Stimulated activated memory B cell treated with anti-CD40 and anti-IgM and Interleukin-4, amounts not matched to agents 10 μg/mL and 1 μg/mL and 100 μg/mL, for 72 hours (primary cell): ENCODE measurements around the gene INPP5E.

Experiments
- ATAC-seq: fragments of 150-1000 bp; cut with Tn5 transposase; 2 replicates; pipeline ENCODE4 v1.10.0; 2021
- H3K27ac Mint-ChIP-seq: one replicate; pipeline ENCODE4 v1.8.0; 2022; ENCODE audit warnings: mild to moderate bottlenecking, mixed read lengths
- H3K27me3 Mint-ChIP-seq: one replicate; pipeline ENCODE4 v1.8.0; 2022; ENCODE audit warnings: mixed read lengths
- H3K36me3 Mint-ChIP-seq: one replicate; pipeline ENCODE4 v1.8.0; 2022; ENCODE audit warnings: mixed read lengths
- H3K4me1 Mint-ChIP-seq: one replicate; pipeline ENCODE4 v1.8.0; 2022; ENCODE audit warnings: mixed read lengths
- H3K4me3 Mint-ChIP-seq: one replicate; pipeline ENCODE4 v1.8.0; 2022; ENCODE audit warnings: mild to moderate bottlenecking, moderate library complexity, mixed read lengths
- H3K9me3 Mint-ChIP-seq: one replicate; pipeline ENCODE4 v1.8.0; 2022; ENCODE audit warnings: mixed read lengths

The INPP5E gene

DNA sequence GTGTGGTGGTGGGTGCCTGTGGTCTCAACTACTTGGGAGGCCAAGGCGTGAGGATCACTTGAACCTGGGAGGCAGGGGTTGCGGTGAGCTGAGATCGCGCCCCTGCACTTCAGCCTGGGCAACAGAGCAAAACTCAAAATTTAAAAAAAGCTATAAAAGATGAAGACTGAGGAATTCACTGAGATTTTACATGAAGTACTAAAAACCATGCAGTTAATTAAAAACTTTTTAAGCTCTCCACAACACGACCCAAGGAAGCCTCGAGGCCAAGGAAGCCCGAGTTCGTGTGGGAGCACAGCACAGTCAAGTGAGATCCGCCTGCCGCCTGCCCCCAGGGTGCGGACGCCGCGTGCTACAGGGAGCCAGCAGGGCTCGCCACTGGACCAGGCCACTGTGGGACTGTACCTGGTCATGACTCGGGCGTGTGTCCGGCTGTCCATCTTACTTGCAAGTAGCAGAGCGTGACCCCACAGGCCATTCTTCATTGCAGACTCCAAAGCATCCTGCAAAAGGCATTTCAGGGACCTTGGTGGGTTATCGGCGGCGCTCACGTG is 21.2 kb upstream of the INPP5E start:
- Mint-ChIP-seq H3K4me1 (no peaks in the 10 kb centered on the region), H3K27ac (no peak overlapping the region), H3K9me3 (no peaks in the 10 kb centered on the region), H3K36me3 (peaks cover 75% of the 10 kb centered on the region), H3K27me3 (no peaks in the 10 kb centered on the region), H3K4me3 (no peak overlapping the region)
- no peak for ATAC-seq

DNA sequence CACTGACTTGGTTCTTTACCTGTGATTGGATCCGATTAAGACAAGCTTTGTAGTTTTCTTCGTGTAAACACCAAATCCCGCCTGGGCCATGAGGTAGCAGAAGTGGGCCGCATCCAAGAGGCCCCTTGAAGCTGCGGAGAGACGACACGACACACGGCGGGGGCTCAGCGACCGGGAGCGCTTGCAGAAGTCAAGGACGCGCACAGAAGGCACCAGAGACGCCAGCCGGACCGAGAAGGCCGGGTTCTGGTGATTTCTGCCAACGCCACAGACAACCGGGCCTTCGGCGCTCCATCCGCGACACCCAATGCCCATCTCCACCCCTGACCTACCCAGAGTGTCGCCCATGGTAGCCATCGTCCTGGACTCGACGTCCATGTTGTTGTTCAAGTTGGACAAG is 19.8 kb upstream of the INPP5E start:
- peaks cover 73% of the 10 kb centered on the region for H3K36me3 Mint-ChIP-seq
- H3K4me3 Mint-ChIP-seq, result no peak overlapping the region
- H3K4me1 Mint-ChIP-seq, result no peaks in the 10 kb centered on the region

DNA sequence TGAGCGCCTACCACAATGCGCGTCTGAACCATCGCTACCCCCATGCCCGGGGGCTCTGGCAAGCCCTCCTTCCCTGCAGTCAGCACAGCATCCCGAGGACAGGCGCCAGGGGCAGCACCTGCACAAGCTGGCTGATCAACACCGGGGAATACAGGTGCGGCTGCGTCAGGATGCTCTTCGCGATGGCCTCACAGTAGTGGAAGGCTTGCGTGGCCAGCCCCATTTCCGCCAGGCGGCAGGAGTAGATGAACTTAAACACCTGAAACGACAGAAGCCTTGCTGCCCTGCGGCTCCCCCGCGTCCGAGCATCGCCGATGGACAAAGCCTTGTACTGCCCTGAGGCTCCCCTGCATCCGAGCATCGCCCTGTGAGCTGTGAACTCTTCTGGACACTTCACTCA is 17.7 kb upstream of the INPP5E start:
- H3K27ac Mint-ChIP-seq, result no peak overlapping the region
- ATAC-seq, result no peak
- H3K4me3 Mint-ChIP-seq, result no peak overlapping the region
- no peaks in the 10 kb centered on the region for H3K4me1 Mint-ChIP-seq
- peaks cover 70% of the 10 kb centered on the region for H3K36me3 Mint-ChIP-seq
- H3K9me3 Mint-ChIP-seq, result no peaks in the 10 kb centered on the region
- no peaks in the 10 kb centered on the region for H3K27me3 Mint-ChIP-seq

More for the DNA sequence above, 19.8 kb upstream of the INPP5E start:
- Mint-ChIP-seq H3K9me3 (no peaks in the 10 kb centered on the region), H3K27me3 (no peaks in the 10 kb centered on the region), H3K27ac (no peak overlapping the region)
- no peak for ATAC-seq

DNA sequence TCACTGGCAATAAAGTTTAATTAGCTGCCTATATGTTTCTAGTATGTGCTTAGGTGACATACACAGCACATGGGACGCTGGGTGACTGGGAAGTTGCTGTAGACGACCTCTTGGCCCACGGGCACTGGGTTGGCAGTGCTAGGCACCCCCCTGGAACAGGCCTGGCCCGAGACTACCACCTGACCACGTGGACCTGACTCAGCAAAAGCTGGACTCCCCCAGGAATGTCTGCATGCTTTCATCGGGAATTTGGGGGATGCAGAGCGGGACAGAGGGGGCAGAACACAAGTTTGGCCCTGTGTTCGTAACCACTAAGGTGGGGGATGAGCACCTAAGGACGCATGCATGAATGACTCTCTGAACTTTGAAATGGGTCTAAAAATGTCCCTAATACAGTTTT is 16.6 kb upstream of the INPP5E start:
- Mint-ChIP-seq H3K4me1 (no peaks in the 10 kb centered on the region), H3K27me3 (no peaks in the 10 kb centered on the region), H3K27ac (no peak overlapping the region), H3K9me3 (no peaks in the 10 kb centered on the region), H3K4me3 (no peak overlapping the region), H3K36me3 (peaks cover 70% of the 10 kb centered on the region)
- ATAC-seq, result no peak

DNA sequence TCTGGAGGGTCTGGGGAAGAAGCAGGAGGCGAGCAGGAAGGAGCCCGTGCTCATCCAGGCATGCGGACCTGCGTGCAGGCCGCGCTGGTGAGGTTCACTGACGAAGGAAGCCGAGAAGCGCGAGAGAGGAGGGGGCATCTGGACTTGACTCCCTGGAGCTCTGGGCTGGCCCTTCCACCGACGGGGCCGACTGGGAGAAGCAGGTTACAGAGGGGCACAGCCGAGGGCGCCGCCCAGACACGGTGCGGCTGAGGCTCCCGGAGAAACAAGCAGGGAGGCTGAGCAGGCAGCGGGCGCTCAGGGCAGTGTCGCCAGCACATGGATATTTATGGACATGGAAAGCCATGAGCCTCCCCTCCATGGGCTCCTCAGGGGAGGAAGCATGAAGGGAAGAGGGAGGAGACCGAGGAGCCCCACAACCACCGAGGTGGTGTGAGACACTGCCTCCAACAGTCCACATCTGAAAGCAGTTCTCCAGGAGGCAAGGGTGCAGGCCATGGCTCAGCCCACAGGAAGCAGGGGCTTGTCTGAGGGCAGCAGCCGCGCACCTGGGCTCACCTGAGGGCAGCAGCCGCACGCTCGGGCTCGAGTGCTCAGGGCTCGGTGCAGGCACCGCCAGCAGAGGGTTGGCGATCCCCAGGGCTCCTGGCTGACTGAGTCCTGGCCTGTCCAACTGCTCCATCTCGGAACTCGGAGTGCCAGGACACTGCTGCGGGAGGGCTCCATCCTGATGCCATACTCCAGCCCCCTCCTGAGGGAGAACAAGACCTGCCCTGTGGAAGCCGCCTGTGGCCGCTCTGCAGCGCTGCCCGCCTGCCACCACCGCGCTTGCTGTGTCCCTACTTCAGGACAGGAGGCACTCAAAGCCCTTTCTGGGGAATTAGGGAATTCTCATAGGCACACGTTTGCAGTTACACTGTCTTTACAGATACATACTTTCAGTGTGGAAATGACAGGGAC is 15.7 kb upstream of the INPP5E start:
- ATAC-seq, result no peak
- Mint-ChIP-seq H3K4me3 (no peak overlapping the region), H3K27ac (no peak overlapping the region), H3K4me1 (no peaks in the 10 kb centered on the region), H3K9me3 (no peaks in the 10 kb centered on the region), H3K36me3 (peaks cover 75% of the 10 kb centered on the region), H3K27me3 (no peaks in the 10 kb centered on the region)

DNA sequence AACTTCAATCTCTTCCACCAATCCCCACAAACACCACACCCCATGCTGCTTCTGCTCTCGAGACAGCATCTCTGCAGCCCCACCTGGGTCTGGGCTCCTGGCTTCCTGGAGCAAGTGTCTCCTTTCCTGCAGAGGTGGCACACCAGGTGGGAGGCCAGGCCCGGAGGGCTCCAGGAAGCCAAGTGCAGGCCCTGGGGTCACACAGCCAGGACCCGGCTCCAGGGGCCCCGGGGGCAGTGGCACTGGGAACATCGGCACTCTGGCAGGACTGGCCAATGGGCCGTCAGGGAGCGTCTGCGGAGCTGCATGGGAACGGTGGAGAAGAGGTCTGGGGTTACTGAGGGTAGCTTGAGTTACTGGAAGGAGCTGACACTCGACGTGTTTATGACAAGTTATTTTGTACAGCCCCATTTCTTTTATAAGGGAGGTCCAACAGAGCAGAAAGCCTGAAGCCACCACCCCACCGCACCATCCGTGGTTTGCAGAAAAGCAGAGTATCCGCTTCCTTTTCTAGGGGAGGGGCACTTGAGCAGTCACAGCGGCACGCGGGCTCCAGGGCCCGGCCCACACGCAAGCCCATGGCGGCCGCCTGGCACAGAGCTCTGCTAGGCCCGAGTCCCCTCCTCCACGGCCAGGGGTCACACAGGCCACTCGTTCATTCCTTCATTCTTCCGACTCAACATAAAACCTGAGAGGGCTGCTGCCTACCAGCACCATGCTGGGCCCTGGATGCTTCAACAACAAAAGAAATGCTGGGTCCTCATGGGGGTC is 14.6 kb upstream of the INPP5E start:
- ATAC-seq, result no peak
- no peaks in the 10 kb centered on the region for H3K27me3 Mint-ChIP-seq
- H3K4me1 Mint-ChIP-seq, result no peaks in the 10 kb centered on the region
- H3K4me3 Mint-ChIP-seq, result no peak overlapping the region
- H3K36me3 Mint-ChIP-seq, result peaks cover 73% of the 10 kb centered on the region
- no peak overlapping the region for H3K27ac Mint-ChIP-seq
- H3K9me3 Mint-ChIP-seq, result no peaks in the 10 kb centered on the region

DNA sequence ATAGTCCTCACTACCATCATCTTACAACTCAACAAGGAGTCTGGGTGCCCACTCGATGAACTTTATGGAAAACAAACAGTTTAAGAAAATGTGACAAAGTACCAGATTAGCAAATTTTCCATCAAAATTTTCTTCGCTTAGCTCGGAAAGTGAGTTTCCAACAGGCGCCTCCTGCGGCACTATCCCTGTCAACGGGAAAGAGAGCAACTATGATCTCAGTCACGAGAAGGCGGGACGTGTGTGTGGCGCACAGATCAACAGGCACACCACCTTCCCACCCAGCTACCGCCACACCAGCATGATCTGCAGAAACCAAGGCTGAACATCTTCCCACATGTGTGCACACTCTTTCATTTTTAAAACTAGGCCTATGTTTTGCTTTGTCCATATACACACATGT is 13.7 kb upstream of the INPP5E start:
- H3K9me3 Mint-ChIP-seq, result no peaks in the 10 kb centered on the region
- peaks cover 69% of the 10 kb centered on the region for H3K36me3 Mint-ChIP-seq
- ATAC-seq, result no peak
- H3K4me3 Mint-ChIP-seq, result no peak overlapping the region
- H3K27me3 Mint-ChIP-seq, result no peaks in the 10 kb centered on the region
- no peaks in the 10 kb centered on the region for H3K4me1 Mint-ChIP-seq
- no peak overlapping the region for H3K27ac Mint-ChIP-seq

DNA sequence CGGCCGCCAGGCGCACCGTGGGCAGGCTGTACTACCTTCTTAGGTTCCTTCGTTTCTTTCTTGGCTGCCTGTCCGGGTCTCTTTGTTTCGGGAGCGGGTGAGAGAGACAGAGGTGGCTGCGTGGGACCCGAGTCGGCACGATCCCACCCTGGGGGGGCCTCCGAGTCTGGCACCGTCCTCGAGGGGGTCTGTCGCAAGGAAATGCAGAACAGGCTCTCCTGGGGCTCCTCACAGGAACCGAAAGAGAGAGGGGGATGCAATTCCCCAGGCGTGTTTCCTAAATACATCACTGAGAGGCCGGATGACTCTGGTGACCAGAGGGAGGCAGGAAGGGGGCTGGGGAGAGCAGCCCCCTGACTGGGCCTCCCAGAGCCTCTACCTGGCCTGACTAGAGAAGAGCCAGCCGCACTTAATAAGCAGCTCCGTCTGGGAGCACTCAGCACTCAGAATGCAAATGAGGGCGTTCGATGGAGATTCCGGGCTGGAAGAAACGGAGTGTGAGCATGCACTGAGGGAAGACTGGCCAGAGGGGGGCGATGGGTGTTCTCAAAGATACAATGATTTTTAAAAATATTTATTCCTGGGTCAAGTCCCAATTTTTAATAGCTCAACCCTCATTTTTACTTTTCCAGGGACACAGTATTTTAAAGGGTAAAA is 11.7 kb upstream of the INPP5E start:
- Mint-ChIP-seq H3K36me3 (peaks cover 79% of the 10 kb centered on the region), H3K4me3 (no peak overlapping the region), H3K27ac (no peak overlapping the region), H3K9me3 (no peaks in the 10 kb centered on the region), H3K27me3 (no peaks in the 10 kb centered on the region), H3K4me1 (peaks cover 6% of the 10 kb centered on the region)
- ATAC-seq, result no peak

DNA sequence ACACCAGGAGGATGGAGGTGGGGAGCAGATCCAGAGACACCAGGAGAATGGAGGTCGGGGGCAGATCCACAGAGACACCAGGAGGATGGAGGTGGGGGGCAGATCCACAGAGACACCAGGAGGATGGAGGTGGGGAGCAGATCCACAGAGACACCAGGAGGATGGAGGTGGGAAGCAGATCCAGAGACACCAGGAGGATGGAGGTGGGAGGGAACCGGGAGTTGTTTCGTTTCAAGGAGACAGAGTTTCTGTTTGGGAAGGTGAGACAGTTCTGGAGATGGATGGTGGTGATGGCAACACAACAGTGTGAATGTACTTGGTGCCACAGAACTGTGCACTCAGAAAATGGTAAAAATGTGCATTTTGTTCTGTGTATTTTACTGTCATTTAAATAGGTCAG is 9.0 kb upstream of the INPP5E start:
- no peak overlapping the region for H3K27ac Mint-ChIP-seq
- ATAC-seq, result no peak
- H3K4me3 Mint-ChIP-seq, result no peak overlapping the region
- peaks cover 6% of the 10 kb centered on the region for H3K4me1 Mint-ChIP-seq
- no peaks in the 10 kb centered on the region for H3K9me3 Mint-ChIP-seq
- H3K36me3 Mint-ChIP-seq, result peaks cover 75% of the 10 kb centered on the region
- H3K27me3 Mint-ChIP-seq, result no peaks in the 10 kb centered on the region

DNA sequence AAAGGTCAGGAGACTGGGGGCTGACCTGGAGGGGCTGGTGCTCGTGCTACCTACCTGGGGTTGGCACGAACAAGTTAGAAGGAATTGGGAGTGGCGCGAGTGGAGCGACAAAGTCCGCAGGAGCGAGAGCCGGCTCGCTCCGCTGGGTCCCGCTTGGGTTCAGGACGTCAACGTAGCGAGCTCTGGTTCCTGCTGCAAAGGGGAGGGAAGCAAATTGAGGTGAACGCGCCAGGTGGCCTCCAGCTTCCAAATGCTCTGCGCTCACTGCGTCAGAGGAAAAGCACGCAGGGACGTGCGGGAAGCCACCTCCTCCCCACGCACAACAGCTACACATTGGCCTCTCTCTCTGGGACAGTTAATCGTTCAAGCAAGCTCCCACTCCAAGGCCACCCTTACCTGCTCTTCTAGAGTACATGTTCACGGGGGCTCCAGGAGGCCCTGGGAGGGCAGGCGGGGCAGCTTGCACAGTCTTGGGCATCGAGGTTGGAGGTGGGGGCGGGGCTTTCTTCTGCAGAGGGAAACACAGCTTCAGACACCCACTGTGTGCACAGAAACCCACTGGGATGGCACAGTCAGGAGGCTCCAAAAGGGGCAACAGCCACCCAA is 7.6 kb upstream of the INPP5E start:
- no peak overlapping the region for H3K4me3 Mint-ChIP-seq
- peaks cover 6% of the 10 kb centered on the region for H3K4me1 Mint-ChIP-seq
- no peaks in the 10 kb centered on the region for H3K9me3 Mint-ChIP-seq
- peaks cover 81% of the 10 kb centered on the region for H3K36me3 Mint-ChIP-seq
- no peak for ATAC-seq
- no peaks in the 10 kb centered on the region for H3K27me3 Mint-ChIP-seq
- H3K27ac Mint-ChIP-seq, result no peak overlapping the region

DNA sequence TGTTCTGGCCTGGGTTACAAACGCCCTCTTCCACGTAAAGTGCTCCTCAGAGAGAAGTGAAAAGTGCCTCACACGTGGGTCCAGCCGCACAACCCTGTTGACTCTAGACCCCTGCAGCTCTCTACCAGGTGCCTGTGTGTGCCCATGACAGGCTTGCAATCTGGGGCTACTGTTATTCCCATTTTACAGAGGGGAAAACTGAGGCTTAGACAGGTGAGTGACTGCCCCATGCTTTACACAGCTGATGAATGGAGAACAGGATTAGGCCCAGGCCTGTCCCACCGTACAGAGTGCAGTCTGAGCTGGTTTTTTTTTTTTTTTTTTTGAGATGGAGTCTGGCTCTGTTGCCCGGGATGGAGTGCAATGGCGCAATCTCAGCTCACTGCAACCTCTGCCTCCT is 6.2 kb upstream of the INPP5E start:
- Mint-ChIP-seq H3K9me3 (no peaks in the 10 kb centered on the region), H3K36me3 (peaks cover 80% of the 10 kb centered on the region), H3K27me3 (no peaks in the 10 kb centered on the region), H3K4me1 (peaks cover 6% of the 10 kb centered on the region), H3K4me3 (no peak overlapping the region), H3K27ac (no peak overlapping the region)
- ATAC-seq, result no peak

DNA sequence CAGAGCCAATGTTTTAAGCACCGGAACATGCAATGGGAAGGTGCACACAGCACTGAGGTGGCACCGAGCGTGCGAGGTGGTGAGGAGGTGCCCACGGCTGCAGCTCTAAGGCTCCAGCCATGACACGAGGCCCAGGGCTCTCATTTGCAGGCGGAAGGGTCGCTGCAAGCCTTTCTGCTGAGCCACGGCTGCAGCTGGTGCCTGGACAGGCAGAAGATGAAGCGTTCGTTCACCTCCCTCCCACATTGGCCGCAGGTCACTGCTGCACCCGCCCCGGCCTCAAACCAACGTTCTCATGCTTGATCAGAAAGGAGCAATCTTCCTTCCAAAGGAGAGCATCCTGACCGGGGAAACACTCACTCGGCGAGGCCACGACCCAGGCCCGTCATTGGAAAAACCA is 4.5 kb upstream of the INPP5E start:
- Mint-ChIP-seq H3K36me3 (peaks cover 70% of the 10 kb centered on the region), H3K27me3 (no peaks in the 10 kb centered on the region), H3K9me3 (no peaks in the 10 kb centered on the region), H3K4me1 (peaks cover 6% of the 10 kb centered on the region), H3K27ac (no peak overlapping the region), H3K4me3 (no peak overlapping the region)
- no peak for ATAC-seq

DNA sequence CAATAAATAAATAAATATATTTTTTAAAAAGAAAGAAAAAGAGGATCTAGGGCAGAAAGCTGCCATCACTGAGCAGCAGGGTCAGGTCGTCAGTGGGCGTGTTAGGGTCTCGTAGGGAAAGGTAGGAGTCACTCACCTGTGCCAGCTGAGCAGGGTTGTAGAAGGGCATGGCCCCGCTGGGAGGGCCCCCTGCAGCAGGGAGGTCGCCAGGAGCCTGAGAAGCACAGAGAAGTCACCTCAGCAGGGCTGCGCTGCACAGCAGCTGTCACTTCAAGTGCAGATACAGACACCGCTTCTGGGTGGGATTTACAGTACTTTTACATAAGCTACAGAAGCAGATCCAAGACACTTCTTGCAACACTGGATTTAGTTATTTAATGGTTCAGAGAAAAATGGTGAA is 4.0 kb upstream of the INPP5E start:
- ATAC-seq, result no peak
- no peaks in the 10 kb centered on the region for H3K27me3 Mint-ChIP-seq
- no peaks in the 10 kb centered on the region for H3K9me3 Mint-ChIP-seq
- H3K27ac Mint-ChIP-seq, result no peak overlapping the region
- H3K4me3 Mint-ChIP-seq, result no peak overlapping the region
- H3K4me1 Mint-ChIP-seq, result peaks cover 6% of the 10 kb centered on the region
- peaks cover 69% of the 10 kb centered on the region for H3K36me3 Mint-ChIP-seq

DNA sequence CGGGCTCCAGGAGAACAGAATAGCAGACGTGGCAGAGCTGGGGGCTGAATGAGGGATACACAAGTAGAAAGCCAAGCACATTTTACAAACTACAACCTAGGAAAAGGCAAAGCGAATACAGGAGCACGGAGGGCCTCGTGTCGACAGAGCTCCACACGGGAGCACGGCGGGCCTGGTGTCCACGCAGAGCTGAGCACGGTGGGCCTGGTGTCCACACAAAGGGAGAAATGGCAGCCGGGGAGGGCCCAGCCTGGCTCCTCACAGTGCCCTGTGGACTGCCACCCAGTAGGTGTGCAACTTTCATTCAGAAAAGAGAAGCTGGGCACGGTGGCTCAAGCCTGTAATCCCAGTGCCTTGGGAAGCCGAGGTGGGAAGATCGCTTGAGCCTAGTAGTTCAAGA is 3.4 kb upstream of the INPP5E start:
- Mint-ChIP-seq H3K27me3 (no peaks in the 10 kb centered on the region), H3K9me3 (no peaks in the 10 kb centered on the region), H3K4me3 (no peak overlapping the region), H3K4me1 (peaks cover 10% of the 10 kb centered on the region), H3K27ac (no peak overlapping the region), H3K36me3 (peaks cover 63% of the 10 kb centered on the region)
- no peak for ATAC-seq

DNA sequence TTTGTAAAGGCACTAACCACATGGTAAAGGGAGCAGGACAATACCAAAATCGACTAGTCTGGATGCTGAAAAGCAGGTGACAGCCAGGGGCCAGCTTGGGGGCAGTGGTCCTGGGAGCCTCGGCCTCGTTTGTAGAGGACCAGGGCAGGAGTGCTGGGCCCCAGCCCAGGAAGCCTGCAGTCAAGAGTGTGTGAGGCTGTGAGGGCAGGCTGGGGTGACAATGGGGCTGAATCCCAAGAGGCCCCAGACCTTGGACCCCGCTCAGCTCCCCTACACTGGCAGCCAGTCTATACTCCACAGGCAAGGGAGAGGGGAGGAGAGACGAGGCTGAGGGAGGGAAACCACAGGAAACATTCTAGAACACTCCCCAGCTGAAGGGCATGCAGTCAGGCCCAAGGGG is 2.6 kb upstream of the INPP5E start:
- no peak for ATAC-seq
- Mint-ChIP-seq H3K27ac (no peak overlapping the region), H3K27me3 (no peaks in the 10 kb centered on the region), H3K9me3 (no peaks in the 10 kb centered on the region), H3K4me1 (peaks cover 18% of the 10 kb centered on the region), H3K4me3 (no peak overlapping the region), H3K36me3 (peaks cover 55% of the 10 kb centered on the region)
